HG03280 (cell line): ENCODE results near the gene MYRIP.

ENCODE experiments used
- ATAC-seq: cut with Tn5 transposase; IDR thresholded peaks from one replicate; pipeline ENCODE4 v1.9.1; 2021; ENCODE audit warnings: mild to moderate bottlenecking, moderate library complexity; ENCODE audit not compliant: unreplicated experiment

The MYRIP gene

DNA sequence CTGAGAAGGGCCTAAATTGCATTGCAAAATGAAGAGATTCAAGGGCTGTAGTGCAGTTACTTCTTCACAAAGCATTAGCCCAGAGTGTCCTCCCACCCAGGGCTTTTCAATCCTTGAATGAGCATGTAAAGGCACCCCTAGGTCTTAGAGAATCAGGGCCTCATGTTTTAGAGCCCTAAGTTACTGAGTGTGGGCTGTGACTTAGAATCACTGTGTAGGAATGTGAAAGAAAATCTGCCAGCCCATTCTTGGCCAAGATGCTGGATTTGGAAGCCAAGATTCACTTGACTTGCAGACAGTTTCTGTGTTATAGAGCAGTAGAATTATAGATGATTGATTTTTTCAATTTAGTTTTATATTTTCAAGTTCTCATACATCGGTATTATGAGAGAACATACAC lies 153.2 kb downstream of the MYRIP start:
- ATAC-seq = no peak

DNA sequence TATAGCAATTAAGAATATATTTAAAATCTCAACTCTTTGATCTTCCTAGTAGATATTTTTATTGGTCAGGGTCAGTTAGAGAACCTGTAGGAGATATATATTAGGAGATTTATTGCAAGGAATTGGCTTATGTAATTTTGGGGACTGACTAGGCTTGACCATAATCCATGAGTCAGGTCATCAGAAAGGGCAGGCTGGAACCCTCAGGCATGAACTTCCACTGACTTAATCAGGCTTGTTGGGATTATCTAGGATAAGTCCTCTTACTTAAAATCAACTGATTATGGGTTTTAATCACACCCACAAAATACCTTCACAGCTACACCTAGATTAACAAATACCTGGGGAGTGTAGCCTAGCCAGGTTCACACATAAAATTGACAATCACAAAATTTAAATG lies 156.1 kb downstream of the MYRIP start:
- no peak for ATAC-seq

DNA sequence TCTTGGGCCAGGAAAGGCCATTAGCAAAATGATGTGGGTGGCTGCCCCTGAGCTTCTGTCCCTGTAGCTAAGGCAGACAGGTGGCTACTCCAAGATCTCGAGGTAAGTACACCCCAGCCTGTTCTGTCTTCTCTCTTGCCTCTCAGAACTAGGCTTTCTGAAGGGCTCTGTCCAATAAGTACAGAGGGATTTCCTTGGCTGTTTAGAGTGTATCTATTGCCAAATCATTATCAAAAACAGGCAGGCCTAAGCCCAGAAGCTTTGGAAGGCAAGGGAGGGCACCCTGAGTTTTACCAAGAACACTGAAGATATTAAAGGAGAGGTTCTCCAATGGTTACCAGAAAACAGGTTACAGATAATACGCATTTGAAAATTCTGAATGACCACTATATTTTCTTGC lies 156.6 kb downstream of the MYRIP start:
- ATAC-seq = no peak

DNA sequence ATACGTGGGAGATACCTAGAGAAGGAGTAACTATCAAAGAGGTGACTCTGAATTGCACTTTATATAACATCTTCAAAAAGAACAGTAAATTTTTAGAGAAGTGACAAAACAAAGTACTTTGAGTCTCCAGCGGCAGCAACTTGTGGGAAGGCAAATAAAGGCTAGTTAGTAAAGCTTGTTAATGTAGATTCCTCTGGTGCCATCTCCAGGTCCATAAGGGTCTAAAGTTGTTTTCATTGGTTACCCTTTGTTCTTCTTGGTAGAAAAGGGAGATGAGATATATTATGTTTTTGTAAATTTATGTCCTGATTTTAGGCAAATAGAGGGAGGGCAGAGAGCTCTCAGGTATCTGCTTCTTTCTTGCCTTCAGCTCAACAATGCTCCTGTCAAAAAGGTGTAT lies 161.6 kb downstream of the MYRIP start:
- ATAC-seq = no peak

DNA sequence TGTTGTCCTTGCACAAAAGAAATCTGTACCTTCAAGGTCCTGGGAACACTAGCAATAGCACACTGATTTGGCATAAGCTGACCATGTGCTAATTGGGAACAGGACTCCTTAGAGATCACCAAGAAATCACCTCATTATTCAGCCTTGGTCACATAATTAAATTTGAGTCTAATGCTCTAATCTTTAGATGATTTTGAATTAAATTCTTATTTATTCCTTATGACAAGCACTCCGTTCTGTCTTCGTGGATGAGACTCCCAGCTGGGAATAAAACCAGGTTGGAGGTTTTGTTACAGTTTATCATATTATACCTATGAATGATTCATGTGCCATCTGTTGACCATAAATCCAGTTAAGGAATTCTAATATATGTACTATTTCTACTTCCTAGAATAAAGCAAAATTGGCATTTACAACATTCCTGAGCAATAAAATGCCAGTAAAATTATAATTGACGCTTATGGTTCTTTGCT lies 162.2 kb downstream of the MYRIP start:
- no peak for ATAC-seq

DNA sequence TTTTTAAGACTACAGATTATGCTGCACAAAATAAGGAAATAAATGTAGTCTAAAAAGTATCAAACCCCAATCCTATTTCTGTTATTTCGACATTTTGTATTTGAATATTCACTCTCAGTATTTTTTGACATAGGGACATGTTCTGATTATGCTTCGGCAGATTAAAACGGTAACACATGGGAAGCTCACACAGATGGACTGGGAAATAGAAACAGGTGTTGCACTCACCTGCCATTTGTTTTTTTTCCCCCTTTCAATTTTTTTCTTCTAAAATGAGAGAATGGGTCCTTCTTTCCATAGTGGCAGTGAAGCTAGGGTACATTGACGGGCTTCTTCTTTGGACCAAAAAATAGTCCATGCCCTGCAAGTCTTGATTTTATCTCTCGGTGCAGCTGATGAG lies 163.1 kb downstream of the MYRIP start:
- ATAC-seq = no peak

DNA sequence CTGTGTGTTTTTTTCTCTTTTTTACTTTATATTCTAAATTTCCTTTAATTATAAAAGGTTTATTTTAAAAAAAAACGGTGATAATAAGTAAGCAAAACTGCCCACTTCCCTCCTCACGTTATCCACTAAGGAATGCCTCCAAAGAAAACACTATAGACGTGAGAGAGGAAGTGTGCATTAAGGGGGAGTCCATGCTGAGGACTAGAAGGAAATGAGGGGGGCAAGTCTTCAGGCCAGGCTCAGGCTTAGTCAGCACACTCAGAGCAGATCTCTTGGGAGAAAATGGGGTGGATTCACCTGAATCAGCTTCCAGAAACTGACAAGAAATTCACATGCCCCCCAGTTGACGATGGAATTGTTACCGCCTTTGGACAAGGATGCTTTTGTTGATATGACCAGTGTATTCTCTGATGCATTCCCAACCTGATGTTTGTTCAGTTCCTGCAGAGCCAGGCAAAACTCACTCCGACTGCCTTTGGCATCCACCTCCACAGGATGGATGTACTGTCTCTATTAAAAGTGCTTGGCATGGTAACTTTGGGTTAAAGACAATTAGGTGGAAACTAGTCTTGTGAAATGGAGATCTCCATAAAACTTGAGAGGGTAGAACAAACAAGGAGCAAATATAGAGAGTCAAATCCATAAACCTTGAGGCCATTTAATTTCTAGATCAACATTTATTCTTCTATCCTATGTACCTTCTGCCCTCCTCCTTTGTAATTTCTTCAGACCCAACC lies 167.8 kb downstream of the MYRIP start:
- ATAC-seq = no peak

DNA sequence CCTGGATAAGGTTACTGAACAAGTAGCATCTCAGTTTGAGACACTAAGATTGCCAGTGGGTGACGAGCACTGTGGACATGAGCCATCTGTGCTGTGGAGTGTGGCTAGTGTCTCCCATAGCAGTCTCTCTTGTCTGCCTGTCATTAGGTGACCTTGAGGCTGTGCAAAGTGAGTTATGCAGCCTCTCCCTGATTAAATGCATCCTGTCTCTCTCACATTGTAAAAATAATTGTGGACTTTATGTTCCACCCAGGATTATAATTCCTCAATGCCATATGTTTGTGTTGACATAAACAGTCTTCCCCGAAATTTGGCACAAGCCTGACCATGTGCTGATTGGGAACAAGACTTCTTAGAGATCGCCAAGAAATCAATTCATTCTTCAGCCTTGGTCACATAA lies 168.9 kb downstream of the MYRIP start:
- ATAC-seq = no peak

DNA sequence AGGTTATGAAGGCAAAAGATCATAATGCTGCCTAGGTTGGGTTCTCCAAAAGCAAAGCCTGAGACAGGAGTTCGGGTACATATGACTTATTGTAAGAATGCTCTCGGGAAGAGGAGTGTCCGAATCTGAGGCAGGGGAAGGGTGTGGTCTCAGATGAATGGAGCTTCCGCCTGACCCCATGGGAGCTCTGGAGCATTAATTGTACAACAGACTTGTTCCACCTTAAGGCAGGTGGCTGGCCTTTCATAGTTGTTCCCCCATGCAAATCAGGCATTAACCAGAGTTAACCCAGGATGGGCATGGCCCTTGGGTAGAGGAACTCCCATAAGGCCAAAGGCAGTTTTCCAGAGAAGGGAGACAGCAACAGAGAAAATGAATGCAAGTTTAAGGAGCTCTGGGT lies 170.6 kb downstream of the MYRIP start:
- ATAC-seq = no peak

DNA sequence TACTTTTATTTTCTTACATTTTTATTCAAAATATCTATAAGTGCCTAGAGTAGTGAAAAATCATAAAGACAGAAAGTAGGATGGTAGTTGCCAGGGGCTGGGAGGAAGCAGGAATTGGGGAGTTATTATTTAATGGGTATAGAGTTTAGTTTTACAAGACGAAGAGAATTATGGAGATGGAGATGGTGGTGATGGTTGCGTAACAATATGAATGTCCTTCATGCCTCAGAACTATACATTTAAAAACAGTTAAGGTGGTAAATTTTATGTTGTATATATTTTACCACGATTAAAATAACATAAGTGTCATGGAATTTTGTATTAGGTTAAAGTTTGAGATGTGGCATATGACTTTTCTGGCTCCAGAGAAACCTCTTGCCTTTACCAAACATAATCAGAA lies 171.4 kb downstream of the MYRIP start:
- no peak for ATAC-seq

DNA sequence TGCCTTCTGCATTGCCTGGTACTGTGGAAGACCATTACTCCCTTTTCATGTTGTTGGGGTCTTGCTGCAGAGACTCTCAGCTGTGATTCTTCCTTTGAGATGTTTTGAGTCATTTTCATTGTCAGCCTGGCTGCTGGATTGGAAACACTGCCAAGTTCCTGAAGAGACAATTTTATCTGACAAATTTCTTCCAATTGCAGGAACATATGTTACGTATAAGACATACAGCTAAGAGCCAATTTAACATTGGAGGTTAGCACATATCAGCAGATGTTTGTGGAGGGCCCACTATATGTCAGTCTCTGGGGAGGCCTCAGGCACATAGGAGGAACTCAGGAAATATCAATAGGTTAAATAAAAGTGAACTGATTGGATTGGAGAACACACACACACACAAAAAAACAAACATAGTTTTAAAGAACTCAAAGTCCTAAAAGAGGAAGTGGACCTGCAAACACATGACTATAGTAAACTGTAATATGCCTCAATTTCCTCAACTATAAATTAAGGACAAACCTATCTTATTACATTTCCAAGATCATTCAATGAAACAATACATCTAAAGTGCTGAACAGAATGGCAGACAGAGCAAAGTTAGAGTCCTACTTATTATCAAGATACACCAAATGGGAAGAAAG lies 172.3 kb downstream of the MYRIP start:
- no peak for ATAC-seq

DNA sequence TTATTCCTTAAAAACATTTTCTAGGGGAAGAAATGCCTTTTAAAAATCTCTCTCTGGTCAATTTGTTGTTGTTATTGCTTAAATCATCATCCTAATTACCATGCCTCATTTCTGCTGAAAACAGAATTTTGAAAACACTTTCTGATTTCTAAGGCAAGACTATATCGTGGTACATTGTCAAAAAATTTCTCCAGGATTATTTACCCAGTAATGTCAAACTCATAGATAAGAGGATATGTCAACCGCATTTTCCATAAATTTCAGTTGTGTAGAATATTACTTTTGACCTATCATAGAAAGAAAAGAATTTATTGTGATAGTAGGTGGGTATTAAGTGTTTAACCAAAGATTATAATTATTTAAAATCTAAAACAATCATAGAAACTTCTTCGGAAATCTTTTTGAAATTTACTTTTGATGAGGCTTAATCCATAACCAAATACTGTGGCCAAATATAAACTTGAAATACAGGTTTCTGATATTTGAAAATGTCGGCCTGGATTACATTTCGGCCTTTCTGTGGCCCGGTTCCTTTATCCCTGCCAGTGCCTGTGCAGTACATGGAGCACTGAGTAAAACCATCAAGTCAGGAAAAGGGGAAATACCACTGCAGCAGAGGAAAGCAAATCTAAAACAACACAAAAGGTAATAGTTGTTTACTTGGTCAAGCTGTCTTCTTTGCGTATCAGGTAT lies 173.4 kb downstream of the MYRIP start:
- no peak for ATAC-seq

DNA sequence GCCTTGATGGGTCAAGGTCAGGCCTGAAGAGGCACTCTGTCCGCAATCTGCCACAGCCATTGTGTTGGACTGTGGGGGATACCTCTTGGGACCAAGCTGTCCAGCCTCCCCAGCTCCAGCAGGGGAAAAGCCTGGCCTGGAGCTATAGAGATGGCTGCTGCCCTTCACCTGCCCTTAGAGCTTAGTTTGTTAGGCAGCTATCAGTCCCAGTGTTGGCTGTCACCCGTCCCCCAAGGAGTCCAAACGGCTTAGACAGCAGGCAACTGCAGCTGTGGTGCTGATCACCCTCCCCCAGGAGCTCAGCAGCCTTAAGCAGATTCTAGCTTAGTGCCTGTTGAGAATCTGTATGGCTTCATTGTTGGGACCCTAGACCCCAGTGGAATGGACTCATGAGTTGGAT lies 180.3 kb downstream of the MYRIP start:
- ATAC-seq = no peak

DNA sequence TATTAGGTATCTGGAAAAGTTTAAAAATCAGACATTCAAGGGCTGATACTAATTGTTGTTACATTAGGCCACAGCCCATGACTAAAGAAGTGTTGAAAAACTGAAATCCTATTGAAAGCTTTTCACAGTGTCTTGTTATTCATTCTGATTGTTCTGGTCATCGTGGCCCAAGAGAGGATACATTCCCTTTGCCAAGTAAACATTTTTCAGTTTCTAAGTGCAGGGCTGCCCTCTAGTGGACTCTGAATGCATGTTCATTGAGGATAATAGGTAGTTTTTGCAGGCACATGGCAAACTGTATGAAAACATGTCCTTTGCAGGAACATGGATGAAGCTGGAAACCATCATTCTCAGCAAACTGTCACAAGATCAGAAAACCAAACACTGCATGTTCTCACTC lies 181.1 kb downstream of the MYRIP start:
- no peak for ATAC-seq

DNA sequence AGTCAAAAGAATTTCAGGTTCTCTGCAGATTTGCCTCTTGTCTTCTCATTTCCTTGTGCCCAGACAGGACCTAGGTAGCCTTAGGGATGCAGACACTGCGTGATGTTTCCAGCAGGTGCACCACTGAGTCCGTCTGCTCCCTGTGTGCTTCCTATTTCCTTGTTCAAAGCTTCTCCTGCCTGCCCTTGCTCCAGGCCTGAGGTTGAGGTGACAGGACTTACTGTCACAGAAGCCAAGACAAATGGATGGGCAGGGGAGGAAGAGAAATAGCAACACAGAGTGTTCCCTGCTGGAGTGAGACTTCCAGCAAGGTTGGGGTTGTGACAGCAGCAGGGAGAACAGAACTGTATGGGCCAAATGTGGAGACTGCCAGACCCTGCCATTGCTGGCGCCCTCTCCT lies 199.4 kb downstream of the MYRIP start:
- ATAC-seq = no peak

DNA sequence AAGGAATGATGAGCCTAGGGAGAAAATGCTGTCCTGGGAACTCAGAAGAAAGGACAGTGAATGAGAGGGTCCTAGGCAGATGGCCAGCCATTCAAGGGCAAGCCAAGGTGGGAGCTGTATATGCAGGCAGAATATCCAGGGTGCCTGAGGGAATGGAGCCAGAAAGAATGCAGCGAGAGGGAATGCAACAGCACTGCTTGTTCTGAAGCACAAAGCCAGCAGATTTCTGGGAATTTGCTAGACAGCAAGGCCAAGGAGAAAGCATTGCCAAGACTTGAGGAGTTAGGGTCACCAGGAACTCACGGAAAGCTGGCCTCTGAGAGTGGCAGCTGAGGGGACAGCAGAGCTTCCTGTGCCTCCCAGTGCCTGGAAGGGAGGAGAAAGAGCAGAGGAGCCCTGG lies 200.6 kb downstream of the MYRIP start:
- no peak for ATAC-seq

DNA sequence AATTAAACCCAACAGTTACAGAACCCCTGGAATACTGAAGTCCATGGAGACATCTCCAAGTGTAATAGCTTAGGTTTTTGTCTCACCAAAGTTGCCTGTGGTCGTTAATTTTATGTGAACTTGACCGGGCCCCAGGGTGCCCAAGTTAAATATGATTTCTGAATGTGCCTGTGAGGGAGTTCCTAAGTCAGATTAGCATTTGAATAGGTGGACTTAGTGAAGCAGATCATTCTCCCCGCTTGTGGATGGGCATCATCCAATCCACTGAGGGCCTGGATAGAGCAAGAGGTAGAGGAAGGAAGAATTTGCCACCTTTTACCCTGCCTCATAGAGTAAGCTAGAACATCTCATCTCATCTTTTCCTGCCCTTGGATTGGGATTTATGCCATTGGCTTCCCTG lies 203.0 kb downstream of the MYRIP start:
- ATAC-seq = no peak

DNA sequence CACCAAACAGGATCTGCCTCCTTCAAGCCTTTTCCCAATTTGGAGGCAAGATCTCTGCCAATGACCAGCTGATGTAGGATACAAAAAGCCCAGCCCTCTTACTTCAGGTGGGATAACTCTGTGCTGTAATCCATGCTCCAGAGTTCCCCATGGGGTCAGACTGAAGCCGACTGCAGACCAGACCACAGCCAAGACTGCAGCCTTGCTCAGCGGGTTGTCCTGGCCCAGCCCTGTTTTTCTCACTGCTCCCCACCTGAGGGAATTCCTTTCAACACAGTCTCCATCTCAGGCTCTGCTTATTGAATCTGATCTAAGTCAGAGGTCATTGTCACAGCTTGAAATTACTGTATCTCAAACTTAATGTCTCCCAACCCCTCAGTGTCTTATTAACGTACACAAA lies 207.0 kb downstream of the MYRIP start:
- no peak for ATAC-seq

DNA sequence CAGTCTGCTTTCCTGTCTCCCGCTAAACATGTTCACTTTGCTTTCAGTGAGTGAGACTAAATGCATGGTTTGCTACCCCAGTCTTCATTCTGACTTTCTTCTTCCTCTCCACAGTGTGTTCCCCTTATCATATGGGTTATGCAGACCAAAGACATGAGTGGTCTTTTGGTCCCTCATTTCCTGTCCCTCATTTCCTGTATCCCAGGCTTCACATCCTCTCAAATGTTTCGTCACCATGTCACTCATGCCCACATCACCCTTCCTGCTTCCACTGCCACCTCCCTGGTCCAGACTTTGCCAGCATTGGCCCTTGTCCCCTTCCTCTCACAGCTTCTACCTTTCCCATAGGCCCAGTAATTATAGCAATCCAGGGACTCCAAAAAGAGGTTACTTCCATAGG lies 209.0 kb downstream of the MYRIP start:
- no peak for ATAC-seq

DNA sequence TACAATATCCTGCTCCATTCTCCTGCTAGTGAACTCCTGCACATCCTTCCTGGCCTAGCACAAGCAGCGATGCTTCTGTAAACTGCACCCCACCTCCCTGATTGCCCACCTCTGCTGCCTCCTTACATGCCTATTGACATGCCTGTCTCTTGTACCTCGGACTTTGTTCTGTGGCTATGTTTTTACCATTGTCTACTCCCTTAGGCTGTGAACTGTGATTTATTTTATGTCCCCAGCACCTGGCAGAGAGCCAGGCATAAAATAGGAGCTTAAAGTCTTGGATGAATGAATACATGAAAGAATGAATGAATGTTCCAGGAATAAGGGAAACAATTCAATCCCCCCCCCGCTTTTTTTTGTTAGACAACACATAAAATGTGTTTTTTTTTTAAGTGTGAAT lies 210.0 kb downstream of the MYRIP start:
- no peak for ATAC-seq

DNA sequence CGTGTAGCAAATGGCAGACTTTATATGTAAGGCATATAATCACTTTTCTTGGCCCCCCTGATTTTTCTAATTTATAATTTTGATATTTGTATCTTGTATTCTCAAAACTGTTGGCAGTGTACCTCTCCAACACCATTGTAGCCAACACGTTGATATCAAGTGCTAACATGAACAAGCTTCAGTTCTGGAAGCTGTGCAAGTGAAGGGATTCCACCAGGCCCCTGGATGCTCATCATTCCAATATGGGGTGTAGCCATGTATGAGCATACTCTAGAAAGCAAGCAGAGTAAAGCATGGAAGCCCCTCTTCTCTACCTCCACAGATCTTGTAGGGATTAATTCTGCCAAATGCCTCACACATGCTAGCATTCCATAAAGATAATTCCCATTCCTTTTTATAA lies 211.3 kb downstream of the MYRIP start:
- no peak for ATAC-seq

DNA sequence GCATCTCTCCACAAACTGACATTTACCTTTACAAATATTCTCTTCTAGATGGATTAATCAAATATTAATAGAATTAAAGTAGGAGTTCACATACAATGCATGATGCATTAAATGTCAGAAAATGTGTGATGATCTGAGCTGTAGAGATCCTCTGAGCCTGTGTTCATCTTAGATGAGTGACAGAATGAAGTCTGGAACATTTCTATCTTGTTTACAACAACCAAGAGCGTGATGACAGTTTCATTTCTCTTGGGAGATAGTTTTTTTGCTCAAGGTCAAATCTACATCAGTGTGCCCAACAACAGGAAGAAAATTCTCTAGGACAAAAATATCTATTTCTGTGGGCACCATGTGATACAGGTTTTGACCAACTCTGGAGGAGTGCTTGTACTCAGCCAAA lies 211.9 kb downstream of the MYRIP start:
- no peak for ATAC-seq
